GM21447 (cell line): Measurements from ENCODE around the gene TP53I3.
"Not testable (repeated sequence)": the region's sequence is repeated elsewhere in the genome, so short reads cannot be mapped to it uniquely, and the experiment has no call there.

Experiments
- ATAC-seq: cut with Tn5 transposase; IDR thresholded peaks from one replicate; pipeline ENCODE4 v1.9.1; 2021; ENCODE audit not compliant: unreplicated experiment

Gene TP53I3

GRCh38 chr2:24084386-24085199 lies at the start of gene TP53I3:
Gene TP53I3, minus strand, starts transcription at chr2:24084834. Its CDS starts 508 bp downstream, at chr2:24084326.
- ATAC-seq = peak; percentile 71

GRCh38 chr2:24132543-24132942 lies 47.9 kb upstream of the TP53I3 start:
- no peak for ATAC-seq

- ATAC-seq = no peak
Measured at GRCh38 chr2:24125956-24126355, 41.3 kb upstream of the TP53I3 start.

DNA sequence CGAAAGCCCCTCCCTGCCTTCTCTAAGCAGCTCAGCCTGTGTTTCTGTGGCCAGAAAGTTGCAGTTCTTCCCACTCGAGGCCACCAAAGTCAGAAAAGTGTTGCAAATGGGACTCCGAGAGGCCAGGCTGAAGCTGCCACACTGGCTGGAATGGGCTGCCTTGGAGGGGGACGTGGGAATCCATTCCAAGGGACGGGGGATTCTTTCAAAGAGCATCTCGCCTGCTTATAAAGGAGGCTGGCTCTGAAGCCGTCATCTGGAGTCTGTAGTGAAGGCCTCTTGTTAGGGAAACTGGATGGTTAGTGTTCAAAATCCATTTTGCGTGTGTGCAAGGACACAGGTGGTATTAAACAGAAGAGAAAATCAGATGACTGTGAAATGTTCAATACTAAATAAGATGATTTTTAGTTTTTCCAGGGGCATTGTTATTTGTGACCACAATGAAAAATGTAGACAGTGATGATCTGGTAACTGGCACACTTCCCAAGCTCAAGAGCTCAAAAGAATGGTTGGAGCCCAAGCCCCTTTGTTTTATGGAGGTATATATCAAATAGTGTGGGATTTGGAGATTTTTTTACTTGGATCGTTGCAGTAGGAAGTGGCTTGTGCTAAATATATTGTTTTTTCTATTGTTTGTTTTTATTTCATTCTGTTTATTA lies 39.4 kb upstream of the TP53I3 start:
- ATAC-seq = peak; percentile 14

GRCh38 chr2:24123195-24123921 lies 38.7 kb upstream of the TP53I3 start, which contains the start of the genes FAM228B and PFN4:
Gene FAM228B, plus strand, starts transcription at chr2:24123469. Its CDS starts 893 bp downstream, at chr2:24124362.
Gene PFN4, minus strand, starts transcription at chr2:24123334. Its CDS starts 799 bp downstream, at chr2:24122535.
- ATAC-seq = peak; percentile 88

DNA sequence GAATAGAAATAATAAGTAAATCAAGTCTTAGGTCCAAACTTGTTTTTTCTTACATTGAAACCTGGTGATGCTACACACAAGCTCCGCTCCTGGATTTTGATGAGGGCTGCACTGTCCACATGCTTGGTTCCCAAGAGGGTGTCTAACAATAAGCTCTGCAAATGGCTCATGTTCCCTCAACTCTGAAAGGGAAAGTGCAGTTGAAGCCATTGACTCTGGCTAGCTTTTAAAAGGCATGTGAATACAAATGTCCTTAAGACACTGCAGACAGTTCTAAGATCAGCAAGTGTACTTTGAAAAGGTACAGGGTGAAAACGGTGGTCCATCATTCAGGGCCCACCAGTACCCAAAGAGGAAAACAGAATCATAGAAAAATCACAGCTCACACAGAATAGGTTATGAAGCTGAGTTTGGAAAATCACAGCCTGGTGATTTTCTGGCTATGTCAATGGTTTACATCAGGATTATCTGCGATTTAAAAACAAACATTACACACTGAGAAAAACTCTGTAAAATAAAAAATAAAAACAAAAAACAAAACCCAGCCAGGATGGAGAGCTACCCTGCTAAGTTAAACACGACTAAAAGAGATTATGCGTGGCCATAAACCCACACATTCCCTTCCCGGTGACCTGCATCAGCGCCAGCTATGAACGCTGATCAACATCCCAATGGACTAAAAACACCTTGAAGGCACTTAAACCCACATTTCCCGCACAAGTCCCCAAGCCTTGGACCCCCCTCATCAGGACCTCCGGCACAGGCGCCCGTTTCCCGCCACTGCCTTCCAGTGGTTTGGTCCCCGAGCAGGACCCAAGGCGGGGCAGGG lies 37.9 kb upstream of the TP53I3 start:
- ATAC-seq = no peak

GRCh38 chr2:24121469-24121868 lies 36.8 kb upstream of the TP53I3 start:
- ATAC-seq = no peak

- no peak for ATAC-seq
Measured at GRCh38 chr2:24121066-24121465, 36.4 kb upstream of the TP53I3 start.

DNA sequence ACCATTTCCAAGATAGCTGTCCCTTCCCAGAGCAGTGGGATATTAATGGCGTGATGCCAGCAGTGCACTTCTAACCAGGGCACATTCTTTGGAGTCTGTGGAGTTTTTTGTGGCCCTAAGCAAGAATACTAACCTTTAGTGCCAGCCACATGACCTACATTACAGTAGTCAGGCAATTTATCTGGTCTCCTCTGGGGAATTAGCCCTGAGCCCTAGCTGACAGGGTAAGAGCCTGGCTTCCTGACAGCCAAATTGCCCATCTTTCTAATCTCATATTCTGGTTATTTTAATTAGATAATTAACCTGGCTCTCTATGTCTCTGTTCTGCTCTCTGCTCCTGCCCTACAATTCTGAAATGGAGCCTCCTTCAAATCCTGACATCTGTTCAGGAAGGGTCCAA lies 33.3 kb upstream of the TP53I3 start:
- ATAC-seq = no peak

- ATAC-seq = no peak
Measured at GRCh38 chr2:24115057-24115456, 30.4 kb upstream of the TP53I3 start.

GRCh38 chr2:24111407-24111901 lies 26.8 kb upstream of the TP53I3 start:
- ATAC-seq = no peak

- ATAC-seq = no peak
Measured at GRCh38 chr2:24110660-24111303, 26.1 kb upstream of the TP53I3 start.

DNA sequence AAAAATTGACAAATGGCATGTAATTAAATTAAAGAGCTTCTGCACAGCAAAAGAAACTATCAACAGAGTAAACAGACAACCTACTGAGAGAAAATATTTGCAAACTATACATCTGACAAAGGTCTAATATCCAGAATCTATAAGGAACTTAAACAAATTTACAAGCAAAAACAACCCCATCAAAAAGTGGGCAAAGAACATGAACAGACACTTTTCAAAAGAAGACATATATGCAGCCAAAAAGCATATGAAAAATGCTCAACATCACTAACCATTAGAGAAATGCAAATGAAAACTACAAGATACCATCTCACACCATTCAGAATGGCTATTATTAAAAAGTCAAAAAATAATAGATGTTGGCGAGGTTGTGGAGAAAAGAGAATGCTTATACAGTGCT lies 24.8 kb upstream of the TP53I3 start:
- ATAC-seq = not testable (repeated sequence)

DNA sequence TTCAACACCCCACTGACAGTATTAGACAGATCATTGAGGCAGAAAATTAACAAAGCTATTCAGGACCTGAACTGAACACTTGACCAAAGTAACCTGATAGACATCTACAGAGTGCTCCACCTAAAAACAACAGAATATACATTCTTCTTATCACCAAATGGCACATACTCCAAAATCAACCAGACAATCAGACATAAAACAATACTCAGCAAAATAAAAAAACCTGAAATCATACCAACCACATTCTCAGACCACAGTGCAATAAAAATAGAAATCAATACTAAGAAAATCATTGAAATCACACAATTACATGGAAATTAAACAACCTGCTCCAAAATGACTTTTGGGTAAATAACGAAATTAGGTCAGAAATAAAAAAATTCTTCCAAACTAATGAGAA lies 22.7 kb upstream of the TP53I3 start:
- no peak for ATAC-seq

GRCh38 chr2:24106786-24107185 lies 22.2 kb upstream of the TP53I3 start:
- no peak for ATAC-seq

DNA sequence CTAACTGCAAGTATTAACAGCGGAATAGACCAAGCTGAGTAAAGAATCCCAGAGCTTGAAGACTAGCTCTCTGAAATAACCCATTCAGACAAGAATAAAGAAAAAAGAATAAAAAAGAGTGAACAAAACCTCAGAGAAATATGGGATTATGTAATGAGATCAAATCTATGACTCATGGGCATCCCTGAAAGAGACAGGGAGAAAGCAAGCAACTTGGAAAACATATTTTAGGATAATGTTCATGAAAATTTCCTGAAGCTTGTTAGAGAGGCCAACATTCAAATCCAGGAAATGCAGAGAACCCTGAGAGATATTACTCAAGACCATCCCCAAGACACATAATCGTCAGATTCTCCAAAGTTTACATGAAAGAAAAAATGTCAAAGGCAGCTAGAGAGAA lies 21.2 kb upstream of the TP53I3 start:
- ATAC-seq = no peak

DNA sequence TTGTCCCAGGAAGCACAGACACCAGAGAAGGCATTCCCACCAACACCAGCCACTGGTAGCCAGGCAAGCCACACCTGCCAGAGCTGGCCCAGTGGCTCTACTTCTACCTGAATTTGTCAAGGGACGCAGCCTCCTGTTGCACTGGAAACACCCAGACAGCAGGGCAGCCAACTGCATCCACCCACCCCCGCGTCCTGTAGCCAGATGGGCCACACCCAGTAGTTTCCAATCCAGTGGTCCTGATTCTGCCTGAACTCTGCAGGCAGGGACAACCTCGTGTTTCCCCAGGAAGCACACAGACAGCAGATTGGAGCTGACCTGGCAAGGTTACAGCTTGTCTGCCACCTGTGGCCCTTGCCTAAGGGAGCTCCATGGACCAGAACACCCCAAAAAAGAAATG lies 20.3 kb upstream of the TP53I3 start:
- ATAC-seq = no peak

DNA sequence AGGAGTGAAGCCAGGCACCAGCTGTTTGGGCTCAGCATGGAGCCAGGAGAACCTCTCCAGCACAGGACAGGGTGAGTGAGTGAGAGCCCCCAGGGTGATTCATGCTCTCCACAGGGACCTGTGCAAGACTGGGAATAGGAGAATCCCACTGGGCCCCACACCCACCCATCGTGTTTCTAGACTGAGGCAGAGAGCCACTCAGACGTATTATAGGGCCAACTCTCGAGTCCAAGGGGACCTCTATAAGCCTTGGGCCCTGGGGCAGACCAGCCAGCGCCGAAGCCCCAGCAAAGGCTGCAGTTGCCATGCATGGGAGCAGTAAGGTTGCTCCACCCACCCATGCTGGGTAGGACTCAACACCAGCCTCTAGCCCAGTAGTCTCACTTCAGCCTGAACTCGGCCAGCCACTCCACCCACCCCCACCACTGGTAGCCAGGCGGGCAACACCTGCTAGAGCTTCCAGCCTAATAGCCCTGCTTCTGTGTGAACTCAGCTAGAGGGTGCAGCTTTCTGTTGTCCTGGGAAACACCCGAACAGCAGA lies 19.5 kb upstream of the TP53I3 start:
- no peak for ATAC-seq

- ATAC-seq = no peak
Measured at GRCh38 chr2:24102677-24103076, 18.0 kb upstream of the TP53I3 start.

DNA sequence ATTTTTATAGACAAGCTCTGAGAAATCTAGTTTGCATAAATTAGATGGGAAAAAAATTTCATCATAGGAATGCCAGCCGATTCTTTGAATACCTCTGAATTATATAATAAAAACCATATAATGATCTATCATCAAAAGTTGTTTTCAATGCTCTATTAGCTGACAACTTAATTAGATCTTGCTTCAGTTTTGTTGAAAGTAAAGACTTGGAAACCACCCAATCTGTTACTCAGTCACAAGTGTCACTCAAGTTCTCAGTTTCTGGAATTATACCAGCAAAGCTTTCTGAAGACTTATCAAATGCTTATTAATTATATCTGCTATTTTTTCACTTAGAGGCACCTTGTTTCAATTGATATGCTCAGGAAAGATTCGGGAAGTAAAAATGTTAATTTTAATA lies 17.4 kb upstream of the TP53I3 start:
- ATAC-seq = no peak
